Memory B cell (primary cell): ENCODE measurements around the gene TAF11L4.
A peak's percentile ranks its signal among the peaks of the same experiment; 100 is the strongest.
"Not testable (repeated sequence)": the region's sequence is repeated elsewhere in the genome, so short reads cannot be mapped to it uniquely, and the experiment has no call there.

Experiments
- ATAC-seq: fragments of 150-1000 bp; cut with Tn5 transposase; 2 replicates; pipeline ENCODE4 v1.10.0; 2021; ENCODE audit warnings: low read depth, mild to moderate bottlenecking, moderate library complexity
- DNase-seq, 2 donors: peaks; one replicate each; pipeline ENCODE4 v3.0.0; 2022; ENCODE audit warnings: low spot score in 2 of 2
- H3K27ac Mint-ChIP-seq: one replicate; pipeline ENCODE4 v1.8.0; 2022; ENCODE audit warnings: mild to moderate bottlenecking, moderate library complexity, mixed read lengths
- H3K27me3 Mint-ChIP-seq: one replicate; pipeline ENCODE4 v1.8.0; 2022; ENCODE audit warnings: mixed read lengths
- H3K36me3 Mint-ChIP-seq: one replicate; pipeline ENCODE4 v1.8.0; 2022; ENCODE audit warnings: mild to moderate bottlenecking, mixed read lengths
- H3K4me1 Mint-ChIP-seq: one replicate; pipeline ENCODE4 v1.8.0; 2022; ENCODE audit warnings: mixed read lengths
- H3K4me3 Mint-ChIP-seq: one replicate; pipeline ENCODE4 v1.8.0; 2022; ENCODE audit warnings: mild to moderate bottlenecking, moderate library complexity, mixed read lengths
- H3K9me3 Mint-ChIP-seq: one replicate; pipeline ENCODE4 v1.8.0; 2022; ENCODE audit warnings: mixed read lengths

Gene TAF11L4

GRCh38 chr5:17518067-17518466 lies 3.5 kb upstream of the TAF11L4 start, which contains the start of gene TAF11L3:
TAF11L3 (plus strand) TSS chr5:17518367.
- H3K27ac Mint-ChIP-seq, H3K4me1 Mint-ChIP-seq, H3K36me3 Mint-ChIP-seq, H3K4me3 Mint-ChIP-seq, H3K9me3 Mint-ChIP-seq, ATAC-seq, DNase-seq, H3K27me3 Mint-ChIP-seq: not testable (repeated sequence)

- DNase-seq, H3K27me3 Mint-ChIP-seq, H3K4me1 Mint-ChIP-seq, H3K9me3 Mint-ChIP-seq, H3K36me3 Mint-ChIP-seq, H3K4me3 Mint-ChIP-seq, H3K27ac Mint-ChIP-seq, ATAC-seq: not testable (repeated sequence)
Observed at GRCh38 chr5:17519508-17519907, 2.1 kb upstream of the TAF11L4 start.

GRCh38 chr5:17524935-17525334 lies 3.3 kb downstream of the TAF11L4 start, which contains the start of gene TAF11L5:
TAF11L5 (plus strand) TSS chr5:17525235.
- not testable (repeated sequence) for H3K4me1 Mint-ChIP-seq, H3K36me3 Mint-ChIP-seq

GRCh38 chr5:17526504-17526903 lies 4.9 kb downstream of the TAF11L4 start:
- not testable (repeated sequence) for H3K27me3 Mint-ChIP-seq, H3K4me1 Mint-ChIP-seq, H3K4me3 Mint-ChIP-seq, H3K27ac Mint-ChIP-seq, H3K36me3 Mint-ChIP-seq, ATAC-seq, H3K9me3 Mint-ChIP-seq
- peak; percentile 34 to 46 for DNase-seq

More at GRCh38 chr5:17524935-17525334, 3.3 kb downstream of the TAF11L4 start, which contains the start of gene TAF11L5:
- not testable (repeated sequence) for DNase-seq, H3K9me3 Mint-ChIP-seq, H3K4me3 Mint-ChIP-seq, ATAC-seq, H3K27ac Mint-ChIP-seq, H3K27me3 Mint-ChIP-seq

GRCh38 chr5:17528369-17528768 lies 6.8 kb downstream of the TAF11L4 start, which contains the start of gene TAF11L6:
TAF11L6 (plus strand) TSS chr5:17528669.
- H3K36me3 Mint-ChIP-seq, H3K27ac Mint-ChIP-seq, H3K4me1 Mint-ChIP-seq: not testable (repeated sequence)

More at GRCh38 chr5:17528369-17528768, 6.8 kb downstream of the TAF11L4 start, which contains the start of gene TAF11L6:
- not testable (repeated sequence) for H3K9me3 Mint-ChIP-seq, DNase-seq, H3K27me3 Mint-ChIP-seq, ATAC-seq, H3K4me3 Mint-ChIP-seq
